Activated gamma-delta T cell treated with Interleukin-2 at 50 U/mL for 16 hours (primary cell): ENCODE data around the gene CA14.
A peak's percentile ranks its signal among the peaks of the same experiment; 100 is the strongest.
"Not testable (repeated sequence)": the region's sequence is repeated elsewhere in the genome, so short reads cannot be mapped to it uniquely, and the experiment has no call there.

Experiments used
- DNase-seq: peaks from one replicate; pipeline ENCODE4 v3.0.0-alpha.2; 2020

CA14 gene

GRCh38 chr1:150236614-150237100 lies 20.9 kb upstream of the CA14 start:
- DNase-seq, result no peak

GRCh38 chr1:150237176-150237575 lies 20.4 kb upstream of the CA14 start:
- not testable (repeated sequence) for DNase-seq

GRCh38 chr1:150237746-150238145 lies 19.8 kb upstream of the CA14 start:
- DNase-seq, result no peak

DNA sequence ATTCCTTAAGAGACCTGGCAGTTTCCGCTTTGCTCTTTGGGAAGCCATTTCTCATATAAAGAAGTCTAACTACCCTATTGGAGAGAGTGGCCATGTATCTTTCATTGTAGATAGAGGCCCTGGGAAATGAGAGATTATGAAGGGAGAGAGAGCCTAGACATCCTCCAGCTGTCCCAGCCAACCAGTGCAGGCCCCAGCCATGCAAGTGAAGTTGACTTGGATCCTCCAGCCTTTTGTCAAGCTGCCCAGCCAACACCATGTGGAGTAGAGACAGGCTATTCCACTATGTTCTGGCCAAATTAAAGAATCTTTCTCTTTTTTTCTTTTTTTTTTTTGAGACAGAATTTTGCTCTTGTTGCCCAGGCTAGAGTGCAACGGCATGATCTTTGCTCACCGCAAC lies 14.6 kb upstream of the CA14 start:
- no peak for DNase-seq

DNA sequence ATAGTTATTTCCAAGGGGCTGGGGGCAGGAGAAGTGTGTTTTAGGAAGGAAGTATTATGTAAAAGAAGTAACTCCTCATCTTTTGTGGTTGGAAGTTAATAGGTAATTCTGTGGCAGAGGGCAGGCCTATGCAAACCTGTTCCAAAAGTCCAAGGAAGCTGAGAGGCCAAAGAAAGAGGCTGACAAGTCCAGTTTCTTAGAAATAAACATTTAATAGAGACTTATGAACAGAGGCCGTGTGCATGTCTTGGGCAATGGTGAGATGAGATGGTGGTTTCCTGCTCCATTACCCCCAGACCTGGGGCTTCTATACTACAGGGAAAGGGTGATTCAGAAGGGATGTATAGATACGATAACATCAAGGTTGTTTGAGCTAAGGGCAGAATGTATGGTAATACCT lies 7.6 kb upstream of the CA14 start:
- DNase-seq, result no peak

- no peak for DNase-seq
These were observed 1.4 kb upstream of the CA14 start for GRCh38 chr1:150256198-150256553.

DNA sequence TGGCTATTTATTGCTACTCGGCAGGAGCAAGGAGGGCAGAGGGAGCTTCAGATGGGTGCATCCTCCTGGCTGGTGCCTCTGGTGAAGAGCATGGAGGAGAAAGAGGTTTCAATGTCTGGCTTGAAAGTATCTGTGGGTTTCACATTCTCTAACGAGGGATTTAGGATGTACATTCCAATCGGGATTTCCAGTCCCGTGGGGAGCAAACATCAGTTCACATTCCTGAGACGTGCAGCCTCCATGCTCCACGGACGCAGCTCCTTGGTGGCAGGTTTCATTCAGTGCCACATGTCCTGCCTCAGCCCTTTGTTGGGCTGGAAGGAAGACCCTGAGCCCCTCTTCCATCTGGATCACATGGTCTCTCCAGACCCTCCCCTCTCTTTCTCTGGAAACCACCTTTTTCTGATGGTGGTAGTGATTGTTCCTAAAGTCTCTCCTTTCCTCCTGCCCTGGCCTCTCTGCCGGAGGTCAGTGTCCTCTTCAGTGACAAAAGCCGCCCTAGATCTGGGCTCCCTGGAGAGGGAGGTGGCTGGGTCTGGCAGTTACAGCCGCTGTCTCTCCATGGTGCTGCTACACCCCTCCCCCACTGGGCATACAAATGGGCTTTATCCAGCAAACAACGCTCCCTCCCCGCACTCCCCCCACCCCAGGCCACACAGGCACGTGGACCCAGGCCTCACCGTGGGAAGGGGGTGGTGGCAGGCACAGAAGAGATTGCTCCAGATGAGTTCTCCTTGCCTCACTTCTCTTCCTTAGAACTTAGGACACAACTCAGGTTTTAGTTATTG lies 826 bp upstream of the CA14 start:
- no peak for DNase-seq

- DNase-seq, result no peak
These were observed 1.6 kb downstream of the CA14 start for GRCh38 chr1:150259217-150259616.

GRCh38 chr1:150259758-150260669 lies 2.4 kb downstream of the CA14 start:
- no peak for DNase-seq

- DNase-seq, result no peak
These were observed 3.8 kb downstream of the CA14 start for GRCh38 chr1:150261367-150261766.

DNA sequence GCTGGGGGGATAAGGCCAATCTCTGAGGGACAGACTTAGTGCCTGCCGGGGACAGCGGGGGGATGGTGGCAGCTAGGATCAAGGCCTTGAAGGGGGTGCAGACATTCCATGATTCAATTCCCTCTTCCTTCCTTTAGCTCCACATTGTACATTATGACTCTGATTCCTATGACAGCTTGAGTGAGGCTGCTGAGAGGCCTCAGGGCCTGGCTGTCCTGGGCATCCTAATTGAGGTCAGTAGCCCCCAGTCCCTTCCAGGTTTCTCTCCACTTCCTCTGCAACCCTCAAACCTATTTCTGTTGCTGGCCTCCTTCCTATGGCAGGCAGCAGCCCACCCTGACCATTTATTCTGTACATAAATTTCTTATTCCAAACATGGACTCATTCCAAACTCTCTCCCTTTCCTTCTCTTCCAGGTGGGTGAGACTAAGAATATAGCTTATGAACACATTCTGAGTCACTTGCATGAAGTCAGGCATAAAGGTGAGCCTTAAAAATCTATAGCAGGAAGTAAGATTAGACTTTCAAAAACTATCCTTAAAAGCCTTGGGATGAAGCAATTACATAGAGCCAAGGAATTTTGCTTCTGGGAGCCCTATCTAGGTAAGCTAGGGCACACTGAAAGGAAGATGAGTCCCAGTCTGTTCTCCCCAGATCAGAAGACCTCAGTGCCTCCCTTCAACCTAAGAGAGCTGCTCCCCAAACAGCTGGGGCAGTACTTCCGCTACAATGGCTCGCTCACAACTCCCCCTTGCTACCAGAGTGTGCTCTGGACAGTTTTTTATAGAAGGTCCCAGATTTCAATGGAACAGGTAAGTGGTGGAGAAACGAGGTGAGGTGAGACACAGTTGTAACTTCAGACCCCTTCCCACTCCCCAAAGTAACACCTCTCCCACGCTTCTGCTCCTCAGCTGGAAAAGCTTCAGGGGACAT lies 5.1 kb downstream of the CA14 start:
- no peak for DNase-seq

GRCh38 chr1:150263549-150263948 lies 6.0 kb downstream of the CA14 start:
- DNase-seq, result no peak

DNA sequence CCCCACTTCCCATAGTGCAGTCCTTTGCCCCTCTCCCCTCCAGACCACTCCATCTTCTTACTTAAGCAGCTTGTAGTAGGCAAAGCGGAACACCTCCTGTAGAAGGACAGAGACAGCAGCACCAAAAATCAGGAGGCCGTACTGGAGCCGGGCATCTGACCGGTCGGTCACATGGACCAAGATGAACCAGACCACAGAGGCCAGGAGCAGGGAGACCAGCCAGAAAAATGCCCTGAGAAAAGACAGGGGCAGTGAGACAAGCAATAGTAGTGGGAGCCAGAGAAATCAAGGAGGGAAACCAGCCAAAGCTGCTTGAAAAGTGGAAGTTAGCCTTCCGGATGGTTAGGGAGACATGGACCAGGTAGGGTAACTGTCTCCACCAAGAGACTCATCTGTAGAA lies 10.3 kb downstream of the CA14 start:
- no peak for DNase-seq

DNA sequence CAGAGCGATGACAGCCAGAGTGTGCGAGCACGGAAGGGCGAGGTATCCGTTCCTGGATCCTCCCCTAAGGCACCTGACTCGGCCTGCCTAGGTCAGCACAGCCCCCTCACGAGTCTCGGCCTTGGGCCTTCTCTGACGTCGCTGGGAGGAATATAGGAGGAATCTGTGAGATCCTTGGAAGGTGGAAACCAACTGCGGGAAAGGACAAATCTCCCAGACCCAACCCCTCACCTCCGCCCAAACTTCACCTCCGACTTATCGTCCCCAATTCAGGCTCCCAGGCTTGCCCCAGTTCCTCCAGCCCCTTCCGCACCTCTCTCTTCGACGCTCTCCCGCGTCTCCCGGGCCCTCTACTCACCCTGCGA lies 10.7 kb downstream of the CA14 start:
- peak; percentile 29 for DNase-seq

GRCh38 chr1:150268705-150269403 lies 11.3 kb downstream of the CA14 start, which contains the start of gene APH1A:
Gene APH1A, minus strand, starts transcription at chr1:150269016. Its CDS starts 206 bp downstream, at chr1:150268810.
- DNase-seq, result peak; percentile 91

DNA sequence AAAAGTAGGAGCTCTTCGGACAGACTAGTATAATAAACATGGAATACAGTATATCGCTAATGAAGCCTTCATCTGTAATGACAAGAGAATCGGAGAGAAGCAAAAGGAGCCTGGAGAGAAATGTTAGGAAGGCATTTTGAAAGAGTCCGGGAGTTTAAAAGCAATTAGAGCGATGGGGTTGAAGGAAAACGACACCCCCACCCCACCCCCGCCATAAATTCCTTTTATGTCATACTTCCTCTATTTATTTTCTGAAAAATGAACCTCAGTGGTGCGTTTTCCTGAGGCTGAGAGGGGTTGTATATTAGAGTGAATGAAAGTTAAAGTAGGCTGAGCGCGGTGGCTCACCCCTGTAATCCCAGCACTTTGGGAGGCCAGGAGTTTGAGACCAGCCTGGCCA lies 11.9 kb downstream of the CA14 start:
- DNase-seq, result no peak

GRCh38 chr1:150271291-150271959 lies 13.9 kb downstream of the CA14 start:
- DNase-seq, result no peak

DNA sequence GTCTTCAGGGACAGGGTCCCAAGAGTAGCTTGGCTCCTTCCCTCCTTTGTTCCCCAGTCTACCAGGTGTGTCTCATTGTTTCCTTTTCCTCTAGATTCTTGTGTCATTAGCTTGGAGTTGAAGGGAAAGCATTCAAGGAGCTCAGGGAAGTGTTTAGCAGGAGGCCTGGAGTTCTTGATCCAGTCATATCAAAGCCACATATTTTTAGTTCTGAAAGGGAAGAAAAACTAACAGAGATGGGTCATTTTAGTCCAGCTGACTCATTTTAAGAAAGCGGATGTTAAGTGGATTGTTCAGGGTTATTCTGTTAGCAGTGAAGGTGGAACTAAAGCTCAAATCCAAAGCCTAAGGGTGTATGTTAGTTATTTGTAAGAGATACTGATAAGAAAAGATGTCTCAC lies 15.7 kb downstream of the CA14 start:
- DNase-seq, result no peak

DNA sequence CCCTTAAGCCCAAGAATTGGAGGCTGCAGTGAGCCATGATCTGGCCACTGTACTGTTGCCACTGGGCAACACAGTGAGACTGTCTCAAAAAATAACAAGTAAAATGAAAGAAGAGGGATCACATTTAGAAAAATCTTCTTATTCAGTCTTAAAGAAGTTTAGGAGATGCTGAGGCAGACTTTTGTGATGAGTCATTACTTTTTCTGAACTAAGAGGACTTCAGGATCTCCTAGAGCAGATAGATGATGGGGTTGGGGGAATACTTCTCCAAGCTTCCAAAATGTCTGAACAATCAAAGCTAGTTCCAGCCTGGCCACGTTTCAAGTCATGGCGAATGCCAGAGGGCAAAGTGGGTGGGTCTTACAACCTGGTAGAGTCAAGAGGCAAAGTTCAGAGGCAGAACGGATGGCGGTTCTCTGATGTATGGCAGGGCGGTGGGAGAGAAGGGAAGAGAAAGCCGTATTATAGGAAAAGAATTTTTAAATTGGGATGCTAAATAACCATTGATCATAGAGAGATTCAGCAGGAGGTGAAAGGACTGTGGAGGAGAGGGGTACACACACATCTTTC lies 22.6 kb downstream of the CA14 start:
- no peak for DNase-seq

DNA sequence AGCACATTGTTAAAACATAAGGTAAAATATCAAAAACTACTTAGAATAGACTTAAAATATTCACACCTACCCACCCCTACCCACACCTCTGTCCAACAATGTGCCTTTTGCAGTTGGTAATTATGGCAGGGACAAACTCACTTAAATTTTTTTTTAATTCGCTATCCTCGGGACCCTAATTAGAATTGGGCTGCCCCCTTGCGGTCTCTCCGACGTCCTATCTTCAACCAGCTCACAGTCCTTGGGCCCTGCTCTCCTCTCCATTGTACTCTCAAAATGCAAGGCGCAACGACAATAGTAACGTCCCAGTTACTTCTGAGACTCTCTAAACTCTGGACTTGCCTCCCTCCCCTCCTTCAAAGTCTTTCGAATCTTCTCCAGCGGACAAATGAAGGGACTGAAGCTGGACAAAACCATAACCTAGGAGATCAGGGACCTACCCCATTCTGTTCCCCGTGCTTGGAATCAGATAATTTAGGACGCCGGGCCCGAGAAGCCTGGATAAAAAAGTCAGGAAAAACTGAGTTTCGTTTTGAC lies 23.7 kb downstream of the CA14 start:
- DNase-seq, result peak; percentile 58
